Epithelial cell of proximal tubule (primary cell): ENCODE data around the gene GCSAML. TPM values are rescaled to one million over a fixed set of nuclear protein-coding genes. Genes with fewer than 3 reads are reported as not detected.

Source experiments
- DNase-seq: peaks from one replicate; pipeline ENCODE4 v3.0.0-alpha.2; 2011; ENCODE audit warnings: low read depth
- H3K4me3 ChIP-seq: 2 replicates; pipeline ENCODE4 v1.5.1; 2011; ENCODE audit warnings: low read depth, mild to moderate bottlenecking, low read length
- CTCF ChIP-seq: conservative IDR thresholded peaks from 2 replicates; pipeline ENCODE4 v1.5.1; 2012; ENCODE audit warnings: low read depth, mild to moderate bottlenecking, low read length
- total RNA-seq: library from RNA; depleted of rRNA; stranded (reverse); fragments of >200 nt; gene quantifications from 2 replicates; pipeline ENCODE4 v1.2.3, GENCODE V29; 2015

Gene GCSAML
- total RNA-seq, 1 donor from 2014 or later: not detected

- no peak for TF ChIP-seq CTCF
- no peak overlapping the region for H3K4me3 ChIP-seq
- DNase-seq: no peak
Observed at GRCh38 chr1:247562198-247562597, 13.3 kb downstream of the GCSAML start.

GRCh38 chr1:247574236-247574635, 25.3 kb downstream of the GCSAML start:
- no peak for TF ChIP-seq CTCF
- H3K4me3 ChIP-seq: no peak overlapping the region
- DNase-seq: no peak

GRCh38 chr1:247574664-247575063, 25.7 kb downstream of the GCSAML start:
- TF ChIP-seq CTCF: no peak
- DNase-seq: no peak
- no peak overlapping the region for H3K4me3 ChIP-seq

GRCh38 chr1:247576514-247576913, 27.6 kb downstream of the GCSAML start:
- H3K4me3 ChIP-seq: no peak overlapping the region
- peak; percentile 23 for TF ChIP-seq CTCF
- DNase-seq: no peak

- no peak overlapping the region for H3K4me3 ChIP-seq
Observed at GRCh38 chr1:247578946-247579460, 30.1 kb downstream of the GCSAML start.

GRCh38 chr1:247588060-247588459, 39.1 kb downstream of the GCSAML start, which contains the start of gene OR2G2:
Gene OR2G2 (plus strand): TSS chr1:247588360. CDS start chr1:247588360, 0 bp downstream.
- no peak for TF ChIP-seq CTCF
- no peak for DNase-seq
- no peak within 1 kb of the TSS for H3K4me3 ChIP-seq

More at GRCh38 chr1:247578946-247579460, 30.1 kb downstream of the GCSAML start:
- DNase-seq: no peak
- TF ChIP-seq CTCF: no peak

- no peak for TF ChIP-seq CTCF
- no peak for DNase-seq
- H3K4me3 ChIP-seq: no peak within 1 kb of the TSS
Observed at GRCh38 chr1:247605286-247605685, 56.4 kb downstream of the GCSAML start, which contains the start of gene OR2G3. Gene OR2G3 (plus strand): TSS chr1:247605586. CDS start chr1:247605586, 0 bp downstream.
